Fibroblast of skin of left biceps (primary cell): Measurements from ENCODE around the gene IGF2R.

Experiments used
- DNase-seq, 2 experiments: peaks; one replicate each; pipeline ENCODE4 v3.0.0-alpha.2; 2013; ENCODE audit warnings: low read depth in 2 of 2

Gene IGF2R

DNA sequence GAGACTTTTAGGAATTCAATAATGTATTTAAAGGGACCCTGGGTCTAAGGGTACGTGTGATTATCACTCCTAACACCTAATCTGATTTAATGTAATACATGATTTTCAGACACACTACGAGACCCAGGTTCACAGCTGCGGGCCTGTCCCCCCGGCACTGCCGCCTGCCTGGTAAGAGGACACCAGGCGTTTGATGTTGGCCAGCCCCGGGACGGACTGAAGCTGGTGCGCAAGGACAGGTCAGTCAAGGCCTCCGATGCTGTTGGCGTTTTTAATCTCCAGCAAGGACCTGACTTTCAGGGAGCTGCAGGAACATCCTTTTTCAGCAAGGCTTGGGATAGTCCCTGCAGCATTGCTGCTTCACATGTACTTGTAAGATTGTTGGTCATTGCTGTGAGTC lies 58.2 kb downstream of the IGF2R start:
- no peak for DNase-seq

DNA sequence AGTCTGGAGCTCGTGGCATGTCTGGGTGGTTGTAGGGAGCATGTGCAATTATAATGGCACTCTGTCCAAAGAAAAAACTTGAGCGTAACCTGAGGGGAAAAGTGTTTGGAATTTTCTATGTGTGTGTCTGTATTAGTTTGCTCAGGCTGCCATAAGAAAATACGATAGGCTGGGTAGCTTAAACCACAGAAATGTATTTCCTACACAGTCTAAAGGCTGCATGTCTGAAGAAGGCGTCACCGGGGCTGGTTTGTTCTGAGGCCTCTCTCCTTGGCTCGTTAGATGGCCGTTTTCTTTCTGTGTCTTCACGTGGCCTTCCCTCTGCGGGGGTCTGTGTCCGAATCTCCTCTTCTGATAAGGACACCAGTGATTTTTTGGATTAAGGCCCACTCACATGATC lies 59.0 kb downstream of the IGF2R start:
- no peak for DNase-seq

DNA sequence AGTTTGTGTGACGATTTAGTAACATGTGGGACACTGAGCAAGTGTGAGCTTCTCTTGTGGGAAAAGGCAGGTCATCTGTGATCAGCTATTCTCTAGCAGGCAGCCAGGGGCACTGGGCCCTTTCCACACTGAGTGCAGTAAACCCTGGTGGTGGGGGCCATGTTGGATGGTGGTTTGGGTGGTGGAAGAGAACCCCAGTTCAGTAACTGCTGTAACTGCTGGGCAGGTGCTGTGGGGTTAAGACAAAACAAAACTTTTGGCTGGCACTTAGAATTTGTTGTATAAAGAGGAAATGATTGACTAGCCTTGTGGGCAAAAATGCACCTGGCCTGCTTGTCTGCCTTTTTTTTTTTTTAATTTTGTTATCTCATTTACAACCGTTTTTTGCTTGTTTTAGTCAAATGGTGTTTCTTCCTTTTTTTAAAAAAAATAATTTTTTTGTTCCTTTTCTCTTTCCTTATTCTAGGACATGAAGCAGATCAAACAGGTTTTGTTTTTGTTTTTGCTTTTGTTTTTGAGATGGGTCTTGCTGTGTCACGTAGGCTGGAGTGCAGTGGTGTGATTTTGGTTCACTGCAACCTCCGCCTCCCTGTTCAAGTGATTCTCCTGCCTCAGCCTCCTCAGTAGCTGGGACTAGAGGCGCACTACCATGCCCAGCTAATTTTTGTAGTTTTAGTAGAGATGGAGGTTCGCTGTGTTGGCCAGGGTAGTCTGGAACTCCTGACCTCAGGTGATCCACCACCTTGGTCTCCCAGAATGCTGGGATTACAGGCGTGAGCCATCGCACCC lies 59.8 kb downstream of the IGF2R start:
- no peak for DNase-seq

DNA sequence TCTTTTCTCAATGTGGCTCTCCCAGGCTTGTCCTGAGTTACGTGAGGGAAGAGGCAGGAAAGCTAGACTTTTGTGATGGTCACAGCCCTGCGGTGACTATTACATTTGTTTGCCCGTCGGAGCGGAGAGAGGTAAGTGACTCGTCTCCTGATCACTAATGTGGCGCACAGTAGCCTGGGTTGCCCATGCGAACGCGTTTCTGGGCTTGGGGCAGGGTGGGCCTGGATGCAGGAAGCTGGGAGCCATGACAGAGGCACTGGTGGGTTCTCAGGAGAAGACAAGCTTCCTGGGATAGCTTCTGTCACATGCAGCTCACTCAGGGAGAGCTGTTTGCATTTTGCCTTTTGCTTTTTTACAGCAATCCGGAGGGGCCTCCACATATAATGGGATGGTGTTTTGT lies 60.6 kb downstream of the IGF2R start:
- DNase-seq = no peak

DNA sequence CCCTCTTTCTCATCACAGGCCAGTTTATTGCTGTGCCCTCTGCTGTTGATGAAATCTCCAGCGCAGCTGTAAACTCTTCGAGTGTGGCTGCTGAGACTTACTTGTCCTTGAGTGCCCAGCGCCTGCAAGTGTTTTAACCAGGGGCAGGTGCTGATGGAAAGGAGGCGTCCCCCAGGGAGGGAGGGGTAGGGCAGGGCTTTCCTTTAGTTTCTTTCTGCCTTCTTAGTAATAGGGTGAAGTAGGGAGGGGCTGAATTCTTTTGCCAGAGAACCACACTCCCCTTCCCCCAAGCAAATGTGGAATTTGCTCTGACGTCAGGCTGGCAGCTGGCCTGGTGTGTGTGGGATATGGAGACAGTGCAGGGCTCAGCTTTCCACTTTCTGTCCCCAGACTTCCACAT lies 61.2 kb downstream of the IGF2R start:
- DNase-seq = peak; percentile 87

DNA sequence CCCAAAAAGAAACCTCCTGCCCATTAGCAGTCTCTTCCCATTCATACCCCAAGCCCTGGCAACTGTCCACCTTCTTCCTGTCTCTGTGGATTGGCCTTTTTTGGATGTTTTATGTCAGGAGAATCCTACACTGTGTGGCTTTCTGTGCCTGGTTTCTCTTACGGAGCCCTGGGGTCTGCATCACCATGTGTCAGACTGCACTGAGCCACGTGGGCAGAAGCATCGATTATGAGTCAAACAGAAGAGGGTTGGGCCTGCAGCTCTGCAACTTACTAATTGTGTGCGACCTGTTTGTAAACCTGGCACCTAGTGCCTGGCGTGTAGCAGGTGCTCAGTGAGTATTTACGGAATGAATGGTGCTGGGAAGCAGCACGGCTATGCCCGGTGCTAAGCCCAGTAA lies 62.6 kb downstream of the IGF2R start:
- DNase-seq = no peak

DNA sequence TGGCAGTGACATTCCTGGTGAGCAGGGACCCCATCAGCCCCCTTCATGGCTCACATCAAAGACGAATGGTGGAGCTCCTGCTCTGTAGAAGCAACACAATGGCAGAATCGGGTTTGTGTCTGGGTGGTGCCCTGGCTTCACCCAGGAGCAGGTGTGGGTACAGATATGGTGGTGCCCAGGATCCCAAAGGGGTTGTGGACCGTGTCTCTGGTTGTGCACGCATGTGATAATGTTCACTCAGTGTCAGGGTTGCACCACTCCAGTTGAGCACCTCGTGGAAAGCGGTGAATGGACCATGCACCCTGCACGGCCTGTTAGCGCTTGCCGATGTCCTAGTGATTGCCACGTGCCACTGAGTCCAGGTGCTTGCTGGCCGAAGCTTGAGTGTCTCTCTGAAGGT lies 63.0 kb downstream of the IGF2R start:
- DNase-seq = no peak

DNA sequence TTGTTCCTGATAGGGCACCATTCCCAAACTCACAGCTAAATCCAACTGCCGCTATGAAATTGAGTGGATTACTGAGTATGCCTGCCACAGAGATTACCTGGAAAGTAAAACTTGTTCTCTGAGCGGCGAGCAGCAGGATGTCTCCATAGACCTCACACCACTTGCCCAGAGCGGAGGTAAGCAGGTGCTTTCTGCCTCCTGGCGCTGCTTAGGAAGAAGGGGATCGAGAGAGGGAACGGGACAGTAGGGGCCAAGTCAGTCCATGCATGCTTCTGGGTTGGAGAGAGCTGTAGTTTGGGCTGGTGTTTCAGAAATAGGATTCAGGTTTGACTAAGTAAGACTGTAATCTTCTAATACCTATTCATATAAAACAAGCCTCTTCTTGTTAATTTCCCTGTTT lies 63.7 kb downstream of the IGF2R start:
- DNase-seq = no peak

DNA sequence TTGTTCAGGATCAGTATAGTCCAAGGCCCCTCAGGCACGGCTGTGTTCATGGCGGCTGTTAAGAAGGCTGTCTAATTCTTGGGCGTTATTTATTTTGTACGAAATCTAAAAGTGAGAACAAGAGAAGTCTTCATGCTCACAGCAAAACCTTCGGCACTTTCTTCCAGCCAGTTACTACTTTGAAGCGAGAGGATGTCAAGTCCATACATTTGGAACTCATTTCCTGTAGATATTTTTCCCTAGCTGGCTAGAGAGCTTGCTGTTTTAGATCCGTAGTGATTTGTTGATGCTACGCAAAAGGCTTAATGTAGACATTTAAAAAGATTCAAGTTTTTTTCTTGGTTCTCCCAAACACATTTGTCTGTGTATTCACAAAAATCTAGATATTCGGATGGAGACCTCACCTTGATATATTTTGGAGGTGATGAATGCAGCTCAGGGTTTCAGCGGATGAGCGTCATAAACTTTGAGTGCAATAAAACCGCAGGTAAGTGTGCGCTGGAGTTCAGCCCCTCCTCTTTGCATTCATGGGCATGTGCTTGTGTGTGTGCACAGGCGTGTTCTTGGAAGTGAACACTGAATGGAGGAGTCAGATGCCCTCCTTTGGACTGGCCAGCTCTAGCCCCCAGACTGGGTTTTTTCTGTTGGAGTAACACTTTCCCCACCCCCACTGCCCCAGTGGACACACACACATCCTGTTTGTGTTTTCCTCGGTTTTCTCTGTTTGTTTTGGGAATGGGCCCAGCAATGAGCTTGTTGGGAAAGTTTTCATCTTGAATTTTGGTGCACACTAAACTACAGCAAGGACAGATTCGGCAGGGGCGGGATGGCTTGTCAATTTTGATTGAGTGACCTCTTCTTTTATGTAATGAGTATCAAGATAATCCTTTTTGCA lies 65.4 kb downstream of the IGF2R start:
- no peak for DNase-seq

DNA sequence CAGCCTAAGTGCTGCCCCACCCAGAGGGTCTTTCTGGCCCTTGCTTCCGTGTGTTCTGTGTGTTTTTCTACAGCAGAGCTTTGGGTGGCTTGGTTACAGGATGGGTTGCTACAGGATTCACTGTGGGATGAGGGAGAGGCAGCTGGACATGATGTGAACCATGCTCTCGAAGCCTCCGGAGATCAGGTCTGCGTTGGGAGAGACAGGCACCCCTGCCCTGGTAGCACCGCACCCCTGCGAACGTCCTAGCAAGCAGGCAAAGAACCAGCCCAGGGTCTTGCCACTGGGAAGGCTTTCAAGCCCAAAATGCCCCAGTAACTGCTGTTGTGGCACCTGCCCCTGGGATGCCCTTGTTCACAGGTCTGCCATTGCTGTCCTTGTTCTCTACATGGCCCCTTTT lies 66.4 kb downstream of the IGF2R start:
- DNase-seq = no peak

DNA sequence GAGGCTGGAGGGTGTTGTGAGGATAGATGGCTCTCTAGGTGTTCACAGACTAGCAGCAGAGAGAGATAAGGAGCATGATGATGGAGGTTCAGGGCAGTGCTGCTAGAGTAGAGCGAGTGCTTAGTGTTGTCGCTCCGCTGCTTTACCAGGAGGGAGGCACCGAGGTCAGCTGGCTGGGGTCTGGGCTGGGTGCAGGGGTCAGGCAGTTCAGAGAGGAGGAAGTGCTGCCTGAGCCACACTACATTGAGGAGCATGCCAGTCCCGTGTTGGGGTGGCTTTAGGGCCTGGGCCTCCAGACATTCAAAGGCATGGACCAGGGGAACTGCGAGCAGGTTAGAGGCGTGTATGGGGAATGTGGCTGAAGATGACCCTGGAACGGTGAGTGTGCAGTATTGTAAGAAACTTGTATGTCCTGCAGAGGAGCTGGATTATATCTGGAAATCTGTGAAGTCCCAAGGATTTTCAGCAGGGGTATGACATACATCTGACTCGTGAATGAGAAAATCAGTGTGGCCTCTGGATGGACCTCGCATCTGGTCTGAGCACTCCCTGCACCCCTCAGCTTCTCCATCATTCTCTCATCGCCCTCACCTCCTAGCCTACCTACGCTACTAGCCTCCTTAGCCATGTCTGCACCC lies 66.9 kb downstream of the IGF2R start:
- no peak for DNase-seq

DNA sequence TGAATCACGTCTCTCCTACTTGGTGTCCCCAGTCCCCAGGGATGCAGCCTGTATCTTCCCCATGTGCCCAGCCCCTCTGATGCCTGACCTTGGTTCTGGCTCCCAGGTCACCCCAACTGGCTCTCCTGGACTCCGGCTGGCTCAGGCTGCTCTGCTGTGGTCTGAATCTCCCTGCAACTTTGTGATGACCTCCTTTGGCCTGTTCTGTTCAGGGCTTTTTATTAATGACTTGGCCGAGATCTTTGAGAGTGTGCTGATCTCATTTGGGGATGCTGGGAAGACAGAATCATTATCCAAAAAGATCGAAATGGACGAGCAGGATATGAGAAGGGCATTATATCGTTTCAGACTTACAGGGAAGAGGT lies 67.4 kb downstream of the IGF2R start:
- DNase-seq = no peak

DNA sequence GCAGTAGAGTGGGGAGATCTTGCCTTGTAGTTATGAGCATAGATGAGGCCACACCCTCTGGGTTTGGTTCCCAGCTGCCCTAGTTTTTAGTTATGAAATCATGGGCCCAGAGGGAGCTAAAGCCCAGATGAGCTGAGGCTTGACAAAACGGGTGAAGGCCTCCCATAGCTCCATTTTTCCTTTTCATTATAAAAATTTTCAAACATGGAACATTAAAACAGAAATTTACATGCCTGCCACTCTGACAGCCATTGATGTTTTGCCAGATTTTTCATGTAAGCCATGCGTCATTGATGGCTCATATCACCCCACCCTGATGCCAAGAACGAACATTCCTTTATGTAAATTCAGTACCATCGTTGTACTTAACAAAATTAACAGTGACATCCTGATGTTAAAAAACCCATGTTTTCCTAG lies 67.9 kb downstream of the IGF2R start:
- peak in 1 of 2 experiments; percentile 34 for DNase-seq

DNA sequence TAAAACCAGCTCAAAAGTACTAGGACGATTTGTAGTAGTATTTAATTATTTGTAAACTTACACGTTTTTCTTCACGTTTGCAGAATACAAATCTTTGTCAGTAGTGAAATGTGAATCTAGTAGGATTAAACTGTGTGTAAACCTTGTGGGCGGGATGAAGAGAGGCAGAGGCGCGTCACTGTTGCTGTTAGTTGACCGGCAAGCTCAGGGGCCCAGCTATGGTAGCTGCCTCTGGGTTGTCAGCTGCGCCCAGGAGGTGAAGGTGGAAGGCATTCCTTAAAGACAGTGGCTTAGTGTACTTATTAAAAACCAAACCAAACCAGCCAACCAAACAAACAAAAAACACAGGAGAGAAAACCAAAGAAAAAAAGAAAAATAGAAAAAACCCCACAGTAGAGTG lies 69.6 kb downstream of the IGF2R start:
- no peak for DNase-seq

DNA sequence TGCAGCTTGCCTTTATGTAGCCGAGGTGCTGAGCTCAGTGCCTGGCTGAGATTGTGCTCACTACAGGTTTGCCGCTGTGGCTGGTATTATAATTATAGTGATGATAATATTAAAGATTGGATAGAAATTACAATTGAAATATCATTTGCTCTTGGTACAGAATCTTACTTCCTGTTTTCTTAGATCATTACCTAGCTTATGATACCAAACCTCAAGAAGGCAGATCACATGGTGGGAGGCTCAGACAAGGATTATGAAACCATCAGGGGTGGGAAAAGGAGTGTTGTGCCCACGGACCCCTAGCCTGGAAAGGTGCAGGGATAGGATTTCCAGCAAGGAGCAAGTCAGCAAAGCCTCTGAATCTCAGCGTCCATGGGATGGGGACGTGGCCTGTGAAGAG lies 70.6 kb downstream of the IGF2R start:
- no peak for DNase-seq

DNA sequence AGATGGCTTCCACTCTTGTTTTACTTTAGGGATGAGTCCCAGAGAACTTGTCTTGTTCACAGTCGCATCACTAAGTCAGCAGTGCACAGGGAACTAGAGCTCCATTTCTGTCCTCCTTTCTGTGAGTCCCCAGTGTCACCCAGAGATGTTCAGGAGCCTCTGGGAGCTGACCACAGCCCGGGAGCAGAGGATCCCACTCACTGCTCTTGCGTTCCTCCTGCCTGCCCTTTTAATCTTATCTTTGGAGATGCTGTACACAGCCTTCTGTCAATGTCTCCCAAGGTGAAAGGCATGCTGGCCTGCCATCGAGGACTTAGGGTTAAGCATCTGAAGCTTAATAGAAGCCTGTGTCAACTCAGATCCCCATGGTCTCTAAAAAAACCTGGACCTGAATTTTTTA lies 71.2 kb downstream of the IGF2R start:
- DNase-seq = no peak

DNA sequence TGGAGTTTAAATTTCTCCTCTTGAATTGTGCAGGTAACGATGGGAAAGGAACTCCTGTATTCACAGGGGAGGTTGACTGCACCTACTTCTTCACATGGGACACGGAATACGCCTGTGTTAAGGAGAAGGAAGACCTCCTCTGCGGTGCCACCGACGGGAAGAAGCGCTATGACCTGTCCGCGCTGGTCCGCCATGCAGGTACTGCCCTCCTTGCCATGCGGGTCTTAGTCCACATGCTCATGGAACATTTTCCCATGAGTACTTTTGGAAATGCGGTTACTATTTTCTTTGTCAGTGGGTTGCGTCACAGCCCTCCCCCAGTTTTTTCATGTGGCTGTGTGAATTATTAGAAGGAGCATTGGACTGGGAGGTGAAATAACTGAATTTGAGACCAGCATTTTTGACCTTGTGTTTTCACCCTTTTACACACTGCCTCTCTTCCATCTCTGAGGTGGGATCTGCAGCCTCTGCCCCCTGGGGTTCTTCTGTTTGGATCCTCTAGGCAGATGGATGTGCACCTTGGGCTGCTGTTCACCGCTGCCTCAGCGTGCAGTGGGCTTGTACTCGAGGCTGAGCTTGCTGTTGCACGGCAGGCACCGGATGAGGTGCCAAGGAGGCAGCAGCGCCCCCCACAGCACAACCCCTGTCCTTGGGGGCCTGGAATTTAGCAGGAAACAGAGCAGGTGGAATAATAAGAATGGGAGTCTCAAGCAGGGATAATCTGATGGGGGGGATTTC lies 71.8 kb downstream of the IGF2R start:
- DNase-seq = no peak

DNA sequence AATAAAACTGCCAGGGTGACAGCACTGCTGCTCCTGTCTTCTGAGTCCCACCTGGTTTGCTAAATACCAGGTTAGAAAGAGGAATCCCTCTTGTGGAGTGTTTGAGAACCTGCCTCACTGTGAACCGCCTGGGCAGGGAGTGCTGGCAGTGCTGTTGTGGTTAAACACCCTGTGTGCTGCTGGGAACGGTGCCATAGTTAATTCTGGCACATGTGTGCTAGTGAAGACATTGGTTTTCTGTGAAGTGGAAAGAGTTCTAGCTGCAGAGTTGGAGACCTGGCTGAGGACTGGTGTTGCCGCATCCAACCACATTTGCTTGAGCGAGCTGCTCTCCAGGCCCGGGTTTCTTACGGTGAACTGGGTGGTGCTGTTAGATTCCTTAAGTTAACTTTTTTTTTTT lies 72.7 kb downstream of the IGF2R start:
- DNase-seq = peak; percentile 55 to 63

DNA sequence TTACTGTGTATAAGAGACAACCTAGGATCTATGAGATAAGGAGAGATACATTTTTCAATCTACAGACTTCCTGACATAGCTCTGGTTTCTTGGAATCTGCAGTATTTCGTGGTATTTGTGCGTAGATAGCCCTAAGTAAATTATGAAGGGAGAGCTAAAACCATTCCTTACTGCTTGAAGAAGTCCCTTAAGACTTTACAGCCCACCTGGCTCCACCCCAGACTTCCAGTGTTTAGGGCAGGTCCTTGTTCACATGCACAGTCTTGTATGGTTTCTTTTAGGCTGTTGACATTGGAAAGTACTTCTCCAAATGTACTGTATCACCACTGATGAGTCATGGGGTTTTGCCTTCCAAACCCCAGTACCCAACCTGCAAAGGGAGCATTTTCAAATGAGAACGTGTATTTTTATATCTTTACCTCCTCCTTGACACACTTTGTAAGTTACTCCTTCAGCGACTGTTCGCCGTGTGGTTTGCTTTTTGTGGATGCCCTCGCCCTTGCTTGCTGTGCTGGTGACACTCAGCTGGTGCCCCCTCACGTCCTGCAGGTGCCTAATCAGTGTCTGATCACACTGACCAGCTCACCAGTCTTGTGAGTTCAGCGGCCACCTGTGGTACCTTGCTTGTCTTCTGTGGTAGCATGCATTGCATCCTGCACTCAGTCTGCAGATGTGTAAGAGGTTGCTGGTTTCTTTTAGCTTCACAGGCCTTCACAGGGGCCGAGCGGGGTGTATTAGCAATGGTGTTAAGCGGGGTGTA lies 73.3 kb downstream of the IGF2R start:
- DNase-seq = no peak

DNA sequence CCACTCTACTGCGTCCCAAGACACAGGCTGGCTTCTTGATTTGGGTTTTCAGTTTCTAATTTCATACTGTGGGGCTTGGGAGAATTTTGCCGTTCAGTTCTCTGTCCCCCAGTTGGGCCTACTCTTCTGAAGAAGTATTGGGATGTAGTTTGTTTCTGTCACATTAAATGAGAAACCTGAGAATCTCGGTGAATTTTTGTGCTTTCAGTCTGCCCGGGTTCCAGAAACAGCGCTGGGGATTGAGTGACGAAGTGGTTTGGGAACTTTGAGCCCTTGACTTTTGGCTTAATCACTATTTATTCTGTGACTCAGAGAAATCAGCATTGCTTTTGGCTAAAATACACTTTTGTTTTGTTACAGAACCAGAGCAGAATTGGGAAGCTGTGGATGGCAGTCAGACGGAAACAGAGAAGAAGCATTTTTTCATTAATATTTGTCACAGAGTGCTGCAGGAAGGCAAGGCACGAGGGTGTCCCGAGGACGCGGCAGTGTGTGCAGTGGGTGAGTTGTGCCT lies 74.0 kb downstream of the IGF2R start:
- DNase-seq = no peak

DNA sequence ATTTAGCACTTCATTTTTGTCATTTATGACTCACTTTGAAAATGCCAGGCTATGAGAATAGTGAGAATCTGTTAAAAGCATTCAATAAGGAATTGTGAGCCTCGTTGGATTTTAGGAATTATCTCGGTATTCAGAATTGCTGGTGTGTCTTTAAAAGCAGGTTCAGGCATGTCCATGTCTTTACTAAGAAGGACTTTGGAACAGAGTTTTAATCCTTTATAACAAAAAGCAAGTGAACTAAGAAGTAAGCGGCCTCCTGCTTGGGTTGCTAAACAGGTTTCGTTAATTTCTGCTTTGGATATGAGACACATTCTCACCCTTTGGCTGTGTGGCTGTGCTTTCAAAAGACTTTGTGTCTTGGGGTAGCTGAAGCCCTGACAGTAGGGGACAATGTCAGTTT lies 74.9 kb downstream of the IGF2R start:
- no peak for DNase-seq
